ENCODE measurements around the gene ELL.

Gene ELL

DNA sequence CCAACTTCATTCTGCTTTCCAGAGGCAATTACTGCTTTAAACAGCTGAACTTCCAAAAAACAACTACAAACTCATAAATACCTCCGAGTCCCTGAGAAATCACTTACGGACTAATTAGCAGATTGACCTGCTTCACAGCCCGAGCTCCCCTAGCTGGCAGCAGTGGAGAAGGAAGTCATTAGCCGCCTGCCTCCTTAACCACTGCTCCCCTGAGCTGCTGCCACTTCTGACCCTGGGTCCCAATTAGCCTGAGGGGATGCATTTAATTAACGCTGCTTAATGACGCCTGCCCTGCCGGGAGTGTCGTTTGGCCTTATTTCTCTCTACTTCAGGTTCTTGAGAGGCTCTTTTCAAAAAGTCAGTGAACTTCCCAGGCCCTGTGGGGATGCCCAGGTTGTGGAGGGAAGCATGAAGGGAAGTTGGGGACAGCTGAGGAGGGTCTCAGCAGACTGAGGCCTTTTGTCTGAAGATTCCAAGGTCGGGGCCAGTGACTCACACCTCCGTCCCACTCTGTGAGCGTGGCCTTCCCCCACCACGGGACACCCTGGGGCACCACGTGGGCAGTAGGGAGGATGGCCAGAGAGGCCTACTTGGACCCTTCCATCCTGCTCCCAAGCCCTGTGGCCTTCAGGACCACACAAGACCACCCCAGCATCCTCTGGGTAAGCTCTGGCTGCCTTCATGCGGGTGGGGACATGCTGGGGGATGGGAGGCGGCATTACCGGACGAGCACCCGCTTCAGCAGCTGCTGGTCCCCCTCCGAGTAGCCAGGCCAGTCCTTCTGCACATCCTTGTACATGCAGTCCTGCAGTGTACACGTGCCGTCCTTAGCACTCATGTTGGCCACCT lies 64.2 kb downstream of the ELL start:
- no peak for DNase-seq
- in situ Hi-C loops (cut with MboI; ENCODE audit: low pct_unique_long_range_greater_than_20kb, low sequenced_read_pairs): loop anchor here (25.0 kb wide), 1 partner anchor 405 kb away; no protein-coding TSS in a partner anchor

DNA sequence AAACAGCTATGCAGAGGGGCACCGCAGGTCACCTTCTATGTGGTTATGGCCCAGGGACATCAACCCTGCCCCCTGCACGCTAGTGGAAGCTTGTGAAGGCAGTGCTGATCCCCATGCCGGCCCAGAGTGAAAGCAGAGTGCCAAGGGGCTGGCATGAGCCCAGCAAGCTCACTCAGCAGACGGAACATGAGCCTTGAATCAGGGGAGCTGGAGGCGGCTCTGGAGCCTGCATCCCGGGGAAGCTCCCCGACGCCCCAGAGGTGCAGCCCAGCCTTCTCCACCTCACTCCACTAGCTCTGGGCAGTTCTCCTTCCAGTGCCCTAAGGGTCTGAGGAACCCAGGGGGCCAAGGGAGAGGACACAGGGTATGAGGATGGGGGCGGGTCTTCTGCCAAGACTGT lies 64.9 kb downstream of the ELL start:
- in situ Hi-C loops (cut with MboI; ENCODE audit: low pct_unique_long_range_greater_than_20kb, low sequenced_read_pairs): loop anchor here (25.0 kb wide), 1 partner anchor 405 kb away; no protein-coding TSS in a partner anchor
- DNase-seq: no peak

DNA sequence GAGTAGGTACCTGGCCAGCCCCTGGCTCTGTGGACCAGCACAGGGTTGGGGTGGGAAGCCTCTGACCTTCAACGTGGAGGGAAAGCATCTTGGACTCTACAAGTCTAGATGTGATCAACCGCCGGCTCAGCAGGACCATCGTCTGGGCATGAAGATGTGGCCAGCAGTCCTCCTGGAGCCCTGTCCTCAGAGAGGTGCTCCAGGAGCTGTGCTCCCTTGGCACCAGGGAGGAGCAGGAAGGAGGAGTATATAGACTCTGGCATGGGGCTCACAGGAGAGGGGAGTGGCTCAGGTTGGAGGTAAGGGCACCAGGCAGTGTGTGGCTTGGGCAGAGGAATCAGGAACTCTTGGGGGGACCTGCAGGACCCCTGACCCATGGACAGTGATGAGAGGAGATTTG lies 65.6 kb downstream of the ELL start:
- in situ Hi-C loops (cut with MboI; ENCODE audit: low pct_unique_long_range_greater_than_20kb, low sequenced_read_pairs): loop anchor here (25.0 kb wide), 1 partner anchor 406 kb away; no protein-coding TSS in a partner anchor
- no peak for DNase-seq

DNA sequence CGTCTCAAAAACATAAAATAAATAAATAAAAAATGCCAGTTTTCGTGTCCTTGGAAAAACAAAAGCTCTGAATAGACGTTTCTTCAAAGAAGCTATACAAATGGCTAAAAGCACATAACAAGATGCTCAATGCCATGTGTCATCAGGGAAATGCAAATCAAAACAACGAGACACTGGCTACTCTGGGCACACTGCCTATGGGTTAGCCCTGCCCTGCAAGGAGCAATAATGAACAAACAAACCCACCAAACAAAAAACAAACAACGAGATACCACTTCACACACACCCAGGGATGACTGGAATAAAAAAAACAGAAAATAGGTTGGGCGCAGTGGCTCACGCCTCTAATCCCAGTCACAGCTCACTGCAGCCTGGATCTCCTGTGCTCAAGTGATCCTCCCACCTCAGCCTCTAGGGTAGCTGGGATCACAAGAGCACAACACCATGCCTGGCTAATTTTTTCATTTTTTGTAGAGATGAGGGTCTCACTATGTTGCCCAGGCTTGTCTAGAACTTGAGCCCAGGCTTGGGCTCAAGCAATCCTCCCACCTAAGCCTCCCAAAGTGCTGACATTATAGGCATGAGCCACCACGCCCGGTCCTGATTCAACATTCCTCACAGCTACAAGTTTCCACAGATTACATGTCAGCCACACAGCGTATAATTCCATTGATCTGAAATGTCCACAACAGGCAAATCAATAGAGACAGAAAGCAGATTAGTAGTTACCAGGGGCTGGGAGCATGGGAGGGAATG lies 68.4 kb downstream of the ELL start:
- no peak for DNase-seq
- in situ Hi-C loops (cut with MboI; ENCODE audit: low pct_unique_long_range_greater_than_20kb, low sequenced_read_pairs): loop anchor here (25.0 kb wide), 1 partner anchor 409 kb away; no protein-coding TSS in a partner anchor

DNA sequence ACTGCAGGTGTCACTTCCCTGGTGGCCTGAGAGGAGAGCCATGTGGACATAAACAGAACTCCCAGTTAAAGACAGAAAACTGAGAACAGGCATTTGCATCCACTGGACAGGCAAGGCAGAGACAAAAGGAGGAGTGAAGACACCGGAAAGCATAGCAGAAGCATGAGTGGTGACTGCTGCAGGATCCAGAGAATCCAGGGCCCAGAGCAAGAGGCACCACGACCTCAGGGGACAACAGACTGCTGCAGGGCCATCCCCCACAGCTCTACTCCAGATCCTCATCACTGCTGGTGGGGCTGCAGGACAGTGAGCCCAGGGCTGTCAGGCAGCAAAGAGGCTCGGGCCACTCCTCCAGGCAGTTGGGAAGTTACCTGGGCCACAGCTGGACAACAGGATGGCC lies 69.5 kb downstream of the ELL start:
- in situ Hi-C loops (cut with MboI; ENCODE audit: low pct_unique_long_range_greater_than_20kb, low sequenced_read_pairs): loop anchor here (25.0 kb wide), 1 partner anchor 410 kb away; no protein-coding TSS in a partner anchor
- no peak for DNase-seq

DNA sequence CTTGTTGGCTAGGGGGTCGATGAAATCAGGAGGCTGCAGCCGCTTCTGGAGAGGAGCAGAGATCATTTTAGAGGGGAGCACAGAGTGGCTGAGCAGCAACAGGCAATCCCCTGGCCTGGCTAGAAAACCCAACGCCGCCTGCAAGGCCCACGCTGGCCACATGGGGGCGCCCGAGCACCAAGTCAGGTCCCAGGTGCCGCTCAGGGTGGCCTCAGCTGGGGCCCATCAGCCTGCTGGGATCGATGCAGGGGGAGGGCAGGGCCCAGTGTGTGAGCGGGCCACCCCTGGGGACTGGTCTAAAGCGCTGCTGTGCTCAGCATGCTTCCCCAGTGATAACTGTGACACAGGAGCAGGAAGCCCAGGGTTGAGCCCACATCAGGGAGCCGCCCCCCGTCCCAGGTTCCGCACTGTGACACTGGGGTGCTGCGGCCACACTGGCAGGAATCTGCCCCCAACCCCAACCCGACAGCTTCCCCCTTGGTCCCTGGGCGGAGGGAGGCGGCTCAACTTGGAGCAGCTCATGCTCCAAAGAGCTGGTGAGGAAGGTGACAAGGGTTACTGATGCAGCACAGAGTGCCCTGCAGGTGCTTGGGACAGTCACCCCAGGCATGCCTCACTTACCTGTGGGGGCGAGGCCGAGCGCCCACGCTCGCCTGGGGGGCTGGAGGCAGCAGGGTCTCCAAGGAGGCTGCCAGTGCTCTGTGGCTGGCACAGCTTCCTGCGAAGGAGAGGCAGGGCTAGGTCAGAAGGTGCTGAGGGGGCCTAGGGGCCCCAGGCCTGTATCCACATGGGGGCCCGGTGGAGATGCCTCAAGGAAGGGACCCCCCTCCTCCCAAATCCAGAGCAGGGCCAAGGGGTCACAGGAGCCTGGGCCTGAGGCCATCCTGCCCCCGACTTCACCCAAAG lies 70.7 kb downstream of the ELL start:
- DNase-seq: peak; percentile 81

DNA sequence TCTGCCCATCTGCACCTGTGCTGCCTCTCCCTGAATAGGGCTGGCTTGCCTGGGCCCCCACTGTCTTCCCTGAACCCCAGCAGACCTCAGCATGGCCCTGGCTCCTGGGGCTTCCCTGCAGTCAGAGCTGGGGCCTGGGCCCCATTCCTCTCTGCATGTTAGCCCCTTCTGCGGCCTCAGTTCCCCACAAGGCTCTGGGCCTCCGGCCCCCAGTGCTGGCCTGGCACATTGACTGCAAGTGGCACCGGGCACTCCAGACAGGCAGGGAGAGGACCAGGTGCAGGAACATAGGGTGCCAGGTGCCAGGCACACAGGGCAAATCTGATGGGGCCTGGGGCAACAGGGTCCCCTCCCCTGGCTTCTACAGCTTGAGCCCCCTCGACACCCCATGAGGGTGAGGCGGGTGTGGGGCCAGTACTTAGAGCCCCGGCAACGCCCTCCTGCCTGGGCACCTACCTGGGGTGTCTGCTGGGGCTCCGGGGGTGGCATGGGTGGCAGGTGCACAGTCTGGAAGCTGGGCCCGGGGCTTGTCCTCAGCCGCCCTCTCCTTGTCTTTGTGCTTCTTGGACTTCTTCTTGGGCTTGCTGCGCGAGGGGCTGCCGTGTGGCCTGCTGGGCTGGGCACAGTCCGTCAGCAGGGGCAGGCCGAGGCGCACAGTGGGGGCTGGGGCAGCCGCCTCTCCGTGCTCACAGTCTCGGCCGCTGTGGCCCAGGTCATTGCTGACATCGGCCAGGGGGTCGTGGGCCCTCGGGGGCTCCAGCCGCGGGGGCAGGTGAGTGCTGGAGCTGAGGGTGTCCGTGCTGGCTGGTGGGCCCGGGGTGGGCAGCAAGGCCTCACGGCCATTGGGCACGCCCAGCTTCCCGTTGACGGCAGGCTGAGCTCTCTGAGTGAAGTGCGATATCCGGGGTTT lies 71.6 kb downstream of the ELL start:
- no peak for DNase-seq
- in situ Hi-C loops (cut with MboI; ENCODE audit: low pct_unique_long_range_greater_than_20kb, low sequenced_read_pairs): loop anchor here (25.0 kb wide), 1 partner anchor 412 kb away; no protein-coding TSS in a partner anchor

More for the DNA sequence above, 70.7 kb downstream of the ELL start:
- in situ Hi-C loops (cut with MboI; ENCODE audit: low pct_unique_long_range_greater_than_20kb, low sequenced_read_pairs): loop anchor here (25.0 kb wide), 1 partner anchor 411 kb away; no protein-coding TSS in a partner anchor

DNA sequence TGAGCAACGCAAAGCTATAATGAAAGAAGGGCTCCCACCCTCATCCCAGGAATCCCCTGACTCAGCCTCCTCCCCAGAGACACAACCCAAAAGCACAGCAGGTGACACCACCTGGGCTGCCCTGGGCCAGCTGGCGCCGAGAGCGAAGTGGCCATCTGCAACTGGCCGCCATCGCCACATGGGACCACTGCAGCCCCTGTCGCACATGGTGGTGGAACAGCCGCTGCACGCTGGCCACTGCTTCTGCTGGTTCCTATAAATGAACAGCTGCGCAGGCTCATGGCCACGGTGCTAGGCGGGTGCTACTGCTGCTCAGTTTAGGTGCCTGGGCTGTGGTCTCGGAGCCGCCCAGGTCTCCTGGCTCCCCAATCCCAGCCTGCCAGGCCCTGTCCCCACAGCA lies 72.3 kb downstream of the ELL start:
- in situ Hi-C loops (cut with MboI; ENCODE audit: low pct_unique_long_range_greater_than_20kb, low sequenced_read_pairs): no loop called here
- DNase-seq: no peak

DNA sequence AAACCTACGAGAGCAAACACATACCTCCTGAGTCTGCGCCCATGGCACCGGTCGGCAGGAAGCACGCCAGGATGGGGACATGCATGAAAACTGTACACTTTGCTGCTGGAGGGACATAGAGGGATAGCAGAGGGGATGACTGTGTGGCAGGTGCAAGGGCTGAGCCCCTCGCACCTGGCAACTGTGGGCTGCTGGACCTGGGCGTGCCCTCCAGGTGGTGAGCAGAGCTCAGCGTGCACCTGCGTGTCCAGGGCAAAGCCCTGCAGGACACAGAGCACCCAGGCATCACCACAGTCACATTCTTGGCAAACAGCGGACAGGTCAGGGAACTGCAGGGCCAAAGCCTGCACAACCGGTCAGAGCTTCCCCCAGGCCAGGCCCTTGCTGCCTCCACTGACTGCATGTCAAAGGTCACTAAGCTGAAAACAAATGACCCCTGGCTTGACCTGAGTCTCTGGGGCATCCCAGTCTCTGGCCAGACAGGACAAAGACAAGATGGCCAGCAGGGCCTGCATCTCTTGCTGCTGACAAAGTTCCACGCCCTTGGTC lies 75.0 kb downstream of the ELL start:
- in situ Hi-C loops (cut with MboI; ENCODE audit: low pct_unique_long_range_greater_than_20kb, low sequenced_read_pairs): no loop called here
- DNase-seq: no peak

DNA sequence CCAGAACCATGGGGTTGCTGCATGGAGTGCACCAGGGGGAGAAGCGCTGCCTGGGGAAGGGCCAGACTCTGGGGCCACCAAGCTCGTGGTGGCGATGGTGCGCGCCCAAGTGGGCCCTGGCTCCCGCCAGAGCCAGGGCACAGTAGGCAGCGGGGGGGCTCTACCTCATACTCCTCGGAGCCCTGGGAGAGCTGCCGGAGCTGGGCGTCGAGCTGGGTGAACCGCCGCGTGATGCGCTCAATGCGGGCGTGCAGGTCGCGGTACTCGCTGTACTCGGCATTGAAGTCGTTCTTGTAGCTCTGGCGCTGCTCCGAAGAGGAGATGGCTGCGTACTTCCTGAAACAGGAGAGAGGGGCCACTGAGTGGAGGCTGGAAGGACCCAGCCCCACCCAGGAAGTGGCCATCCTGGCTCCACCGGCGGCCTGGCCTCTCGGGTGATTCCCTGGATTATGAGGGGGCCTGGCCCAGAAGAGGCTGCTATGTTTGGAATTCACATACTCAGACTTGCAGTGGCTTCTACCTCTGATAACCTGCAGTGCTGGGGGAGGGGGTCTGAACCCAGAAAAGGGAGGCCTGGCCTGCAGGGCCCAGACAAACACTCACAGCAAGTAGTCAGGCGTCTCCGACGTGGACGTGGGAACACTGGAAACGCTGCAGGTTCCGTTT lies 75.6 kb downstream of the ELL start:
- in situ Hi-C loops (cut with MboI; ENCODE audit: low pct_unique_long_range_greater_than_20kb, low sequenced_read_pairs): no loop called here
- no peak for DNase-seq

DNA sequence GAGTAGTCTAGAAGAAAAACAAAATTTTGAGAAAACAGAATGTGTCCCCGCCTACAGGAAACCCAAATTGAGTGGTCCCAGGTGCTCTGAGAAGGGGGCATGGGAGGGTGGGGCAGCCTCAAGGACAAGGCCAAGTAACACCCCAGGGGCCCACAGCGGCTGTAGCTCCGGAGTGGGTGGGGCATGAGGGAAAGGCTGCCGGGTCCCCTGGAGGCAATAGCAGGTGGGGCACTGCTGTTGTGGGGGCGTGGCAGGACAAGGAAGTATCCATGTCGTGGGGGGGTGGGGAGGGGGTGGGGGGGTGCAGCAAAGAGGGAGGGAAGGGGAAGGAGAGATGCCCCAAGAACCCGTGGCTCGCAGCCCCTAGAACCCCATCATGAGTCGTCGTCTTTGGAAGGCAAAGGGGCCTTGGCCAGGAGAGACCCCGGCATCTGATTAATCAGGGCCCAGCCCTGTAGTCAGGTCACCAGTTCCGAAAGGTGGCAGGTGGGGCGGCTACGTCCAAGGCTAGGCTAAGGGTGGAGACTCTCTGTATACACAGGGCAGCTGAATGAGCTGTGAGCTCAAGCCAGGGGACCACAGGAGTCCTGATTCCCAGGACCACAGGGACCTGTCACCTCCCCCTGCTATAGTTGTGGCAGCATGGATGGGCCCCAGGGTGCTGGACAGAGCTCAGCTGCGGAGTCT lies 76.5 kb downstream of the ELL start:
- in situ Hi-C loops (cut with MboI; ENCODE audit: low pct_unique_long_range_greater_than_20kb, low sequenced_read_pairs): no loop called here
- DNase-seq: no peak

DNA sequence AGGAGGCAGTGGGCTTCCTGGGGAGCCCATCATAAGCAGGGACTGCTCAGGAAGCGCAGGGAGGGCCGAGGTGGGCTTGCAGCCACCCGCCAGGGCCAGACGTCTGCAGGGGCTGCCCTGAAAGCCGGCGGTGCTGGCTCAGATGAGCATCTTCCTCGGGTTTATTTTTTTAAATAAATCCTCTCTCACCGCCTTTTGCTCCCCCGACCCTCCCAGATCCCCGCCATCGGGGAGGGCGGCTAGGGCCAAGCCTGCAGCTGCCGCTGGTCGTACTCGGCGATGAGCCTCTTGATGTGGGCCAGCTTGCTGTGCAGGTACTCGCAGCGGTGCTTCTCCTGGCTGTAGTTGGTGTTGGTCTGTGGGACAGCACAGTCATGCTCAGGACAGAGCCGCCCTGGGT lies 77.4 kb downstream of the ELL start:
- no peak for DNase-seq
- in situ Hi-C loops (cut with MboI; ENCODE audit: low pct_unique_long_range_greater_than_20kb, low sequenced_read_pairs): no loop called here

DNA sequence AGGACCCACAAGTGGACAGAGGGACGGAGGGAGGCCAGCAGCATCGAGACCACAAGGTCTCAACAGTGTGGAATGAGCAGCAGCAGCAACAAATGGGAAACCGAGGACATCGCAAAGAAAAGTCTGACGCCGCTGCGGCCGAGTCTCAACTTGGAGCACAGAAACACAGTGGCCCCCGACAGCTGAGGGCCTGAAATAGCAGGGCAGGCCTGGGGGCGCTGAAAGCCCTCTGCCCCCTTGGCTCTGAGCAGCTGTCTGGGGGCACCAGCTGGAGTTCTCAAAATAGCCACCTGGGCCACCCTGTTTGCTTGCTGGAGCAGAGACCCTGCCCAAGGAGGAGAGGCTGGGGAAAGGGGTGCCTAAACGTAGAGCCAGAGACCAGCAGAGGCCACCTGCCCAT lies 78.0 kb downstream of the ELL start:
- DNase-seq: no peak
- in situ Hi-C loops (cut with MboI; ENCODE audit: low pct_unique_long_range_greater_than_20kb, low sequenced_read_pairs): no loop called here

DNA sequence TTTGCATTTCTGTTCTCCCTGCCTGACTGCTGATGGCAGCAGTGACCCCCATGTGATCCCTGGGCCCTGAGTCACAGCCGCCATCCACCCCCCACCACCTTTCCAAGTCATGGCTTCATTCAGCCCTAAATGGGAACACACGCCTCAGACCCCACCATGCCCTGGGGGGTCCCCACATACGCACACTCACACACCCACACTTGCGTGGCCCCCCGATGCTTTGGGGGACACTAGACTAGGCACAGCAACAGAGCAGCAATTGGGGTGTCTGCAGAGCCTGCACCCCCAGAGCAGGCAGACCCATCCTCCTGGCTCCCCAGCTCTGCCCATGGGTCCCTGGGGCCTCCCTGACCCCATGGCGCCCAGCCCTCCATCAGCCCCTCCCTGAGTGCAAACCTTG lies 78.5 kb downstream of the ELL start:
- in situ Hi-C loops (cut with MboI; ENCODE audit: low pct_unique_long_range_greater_than_20kb, low sequenced_read_pairs): no loop called here
- DNase-seq: no peak

DNA sequence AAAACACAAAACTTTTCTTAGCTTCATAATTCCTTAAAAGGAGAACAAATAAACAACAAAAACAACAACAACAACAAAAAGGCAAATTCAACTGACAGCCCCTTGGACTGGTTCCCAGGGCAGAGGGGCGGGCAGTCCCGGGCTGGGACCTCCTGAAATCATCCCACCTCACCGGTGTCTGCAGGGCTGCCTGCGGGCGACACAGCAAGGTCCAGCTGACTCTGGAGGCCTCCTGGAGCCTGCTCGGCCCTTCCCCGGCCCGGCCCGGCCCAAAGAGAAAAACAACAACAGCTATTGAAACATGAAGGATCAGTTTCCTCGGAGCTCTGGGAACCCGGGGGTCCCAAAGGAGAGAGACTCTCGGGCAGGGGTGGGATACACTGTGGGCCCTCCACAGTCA lies 78.9 kb downstream of the ELL start:
- in situ Hi-C loops (cut with MboI; ENCODE audit: low pct_unique_long_range_greater_than_20kb, low sequenced_read_pairs): no loop called here
- no peak for DNase-seq

DNA sequence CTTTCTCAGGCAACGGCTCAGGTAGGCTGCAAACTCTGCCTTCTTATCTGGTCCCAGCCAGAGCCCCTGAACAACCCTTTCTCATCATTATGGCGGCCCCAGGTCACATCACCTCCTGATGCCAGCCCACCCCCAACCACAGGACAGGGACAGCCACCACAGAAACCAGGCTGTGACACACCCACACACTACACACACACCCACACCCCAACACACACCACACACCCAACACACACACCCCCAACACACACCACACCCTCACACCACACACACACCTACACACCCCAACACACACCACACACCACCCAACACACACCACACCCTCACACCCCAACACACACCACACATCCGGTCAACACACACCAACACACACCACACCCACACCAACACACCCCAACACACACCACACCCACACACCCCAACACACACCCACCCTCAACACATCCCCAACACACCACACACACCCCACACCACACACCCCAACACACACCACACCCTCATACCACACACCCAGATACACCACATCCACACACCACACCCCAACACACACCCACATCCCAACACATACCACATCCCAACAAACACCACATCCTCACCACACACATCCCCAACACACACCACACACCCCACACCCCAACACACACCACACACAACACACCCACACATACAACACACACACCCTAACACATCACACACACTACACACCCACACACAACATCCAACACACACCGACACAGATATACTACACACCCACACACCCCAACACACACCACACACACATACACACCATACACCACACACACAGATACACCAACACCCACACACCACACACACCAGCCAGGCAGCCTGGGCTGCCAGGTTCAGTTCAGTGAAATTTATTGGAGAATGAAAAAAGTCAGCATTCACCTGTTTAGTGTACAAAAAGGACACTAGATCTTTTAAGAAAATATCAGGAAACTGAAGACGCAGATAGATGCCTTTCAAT lies 79.8 kb downstream of the ELL start:
- DNase-seq: no peak
- in situ Hi-C loops (cut with MboI; ENCODE audit: low pct_unique_long_range_greater_than_20kb, low sequenced_read_pairs): no loop called here

All from KBM-7 (cell line).